Pons (tissue), 1 donor: ENCODE measurements around the gene DNAH8.

Experiments
- DNase-seq: peaks from one replicate; pipeline ENCODE4 v3.0.0-alpha.2; 2016; ENCODE audit warnings: low spot score

DNAH8 gene

GRCh38 chr6:39073471-39074355, 358.6 kb downstream of the DNAH8 start:
- DNase-seq, result no peak

GRCh38 chr6:39074486-39074885, 359.4 kb downstream of the DNAH8 start:
- DNase-seq, result no peak

DNA sequence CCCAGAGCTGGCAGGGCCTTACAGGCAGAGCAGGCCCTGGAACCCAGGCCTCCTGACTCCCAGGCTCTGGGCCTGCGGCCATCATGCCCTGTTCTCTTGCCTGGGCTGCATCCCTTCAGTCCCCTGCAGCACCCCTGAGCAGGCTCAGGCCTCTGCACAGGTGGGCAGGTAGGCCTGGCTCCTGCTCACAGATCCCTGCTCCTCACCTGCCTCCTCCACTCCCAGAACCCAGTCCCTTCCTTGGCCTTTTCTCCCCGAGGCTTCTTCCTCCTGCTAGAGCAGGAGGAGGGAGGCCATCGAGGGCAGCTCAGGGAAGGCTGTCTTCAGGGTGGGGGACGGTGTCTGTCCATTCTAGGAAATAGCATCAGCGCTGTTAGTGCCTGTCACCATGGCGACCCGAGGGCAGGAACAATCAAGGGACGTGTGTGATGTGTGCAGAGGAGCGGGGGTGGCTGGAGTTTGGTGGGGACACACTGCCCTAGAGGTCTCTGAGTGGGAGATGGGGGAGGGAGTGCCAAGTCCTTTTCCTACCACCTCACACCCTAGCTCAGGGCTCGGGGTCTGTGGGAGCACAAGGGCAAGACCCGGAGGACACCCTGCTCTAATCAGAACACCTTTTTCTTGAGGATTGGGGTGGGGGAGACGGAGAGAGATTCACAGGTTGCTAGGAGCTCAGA, 360.0 kb downstream of the DNAH8 start:
- no peak for DNase-seq

GRCh38 chr6:39075807-39076622, 360.9 kb downstream of the DNAH8 start:
- no peak for DNase-seq

GRCh38 chr6:39076623-39077535, 361.8 kb downstream of the DNAH8 start:
- DNase-seq, result no peak

DNA sequence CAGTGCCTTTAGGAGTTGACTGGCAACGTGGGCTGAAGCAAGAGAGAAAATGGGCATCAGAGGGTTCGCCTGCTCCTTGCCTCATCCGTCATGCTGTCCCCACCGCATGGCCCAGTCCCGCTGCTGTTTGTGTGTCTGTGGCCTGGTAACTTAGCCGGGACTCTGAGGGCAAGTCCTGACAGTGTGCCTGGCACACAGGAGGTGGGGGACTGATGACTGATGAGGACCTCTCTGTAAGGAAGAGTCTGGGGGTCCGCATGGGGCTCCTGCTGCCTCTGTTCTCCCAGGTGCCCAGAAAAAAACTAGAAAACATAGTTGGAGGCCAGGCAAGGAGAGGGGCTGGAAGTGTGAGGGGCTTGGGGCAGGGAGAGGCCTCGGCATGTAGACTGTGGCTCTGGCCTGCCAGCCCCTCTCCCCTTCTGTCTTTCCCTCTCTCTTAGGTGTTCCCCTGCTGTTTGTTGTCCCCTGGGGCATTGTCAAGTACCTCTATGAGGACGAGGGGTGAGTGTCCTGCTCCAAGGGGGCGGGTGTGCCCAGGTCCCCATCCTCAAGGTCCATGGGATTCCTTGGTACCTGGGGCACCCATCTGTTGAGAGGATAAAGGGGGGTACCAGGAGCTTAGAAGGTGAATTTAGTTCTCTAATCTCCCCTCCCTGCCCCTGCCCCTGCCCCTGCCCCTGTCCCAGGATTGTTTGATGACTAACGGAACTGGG, 362.9 kb downstream of the DNAH8 start:
- no peak for DNase-seq

DNA sequence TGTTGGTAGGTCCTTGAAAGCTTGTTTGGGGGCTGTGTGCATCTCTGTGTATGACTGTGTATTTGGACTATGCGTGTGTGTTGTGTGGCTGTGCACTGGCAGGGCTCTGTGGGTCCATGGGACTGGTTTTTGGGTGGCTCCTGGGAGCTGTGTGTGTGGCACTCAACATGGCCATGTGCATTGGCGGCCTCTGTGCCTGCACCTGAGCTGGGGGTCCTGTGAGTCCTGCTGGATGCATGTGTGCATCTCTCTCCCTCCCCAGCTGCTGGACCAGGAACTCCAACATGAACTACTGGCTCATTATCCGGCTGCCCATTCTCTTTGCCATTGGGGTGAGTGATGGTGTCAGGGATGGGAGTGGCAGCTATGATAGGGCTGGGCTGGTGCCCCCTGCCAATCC, 363.6 kb downstream of the DNAH8 start:
- DNase-seq, result no peak

- DNase-seq, result no peak
These were observed 364.4 kb downstream of the DNAH8 start for GRCh38 chr6:39079197-39080125.
